Neural progenitor cell (in vitro differentiated cells): ENCODE data around the gene NKX2-4.

Source experiments
- CTCF ChIP-seq: fragments of 200-600 bp; sonication (generic); IDR thresholded peaks from 2 replicates; pipeline ENCODE4 v1.5.1; 2017; ENCODE audit warnings: antibody characterized with exemption, mild to moderate bottlenecking
- EZH2 ChIP-seq: fragments of 200-600 bp; sonication (generic); IDR thresholded peaks from 2 replicates; pipeline ENCODE4 v1.6.1; 2017; ENCODE audit warnings: antibody characterized with exemption, mild to moderate bottlenecking, moderate library complexity

- TF ChIP-seq CTCF (no peak), EZH2 (no peak)
Observed at GRCh38 chr20:21373436-21373835, 23.9 kb downstream of the NKX2-4 start.
